Measurements from ENCODE around the gene SIRT2.

DNA sequence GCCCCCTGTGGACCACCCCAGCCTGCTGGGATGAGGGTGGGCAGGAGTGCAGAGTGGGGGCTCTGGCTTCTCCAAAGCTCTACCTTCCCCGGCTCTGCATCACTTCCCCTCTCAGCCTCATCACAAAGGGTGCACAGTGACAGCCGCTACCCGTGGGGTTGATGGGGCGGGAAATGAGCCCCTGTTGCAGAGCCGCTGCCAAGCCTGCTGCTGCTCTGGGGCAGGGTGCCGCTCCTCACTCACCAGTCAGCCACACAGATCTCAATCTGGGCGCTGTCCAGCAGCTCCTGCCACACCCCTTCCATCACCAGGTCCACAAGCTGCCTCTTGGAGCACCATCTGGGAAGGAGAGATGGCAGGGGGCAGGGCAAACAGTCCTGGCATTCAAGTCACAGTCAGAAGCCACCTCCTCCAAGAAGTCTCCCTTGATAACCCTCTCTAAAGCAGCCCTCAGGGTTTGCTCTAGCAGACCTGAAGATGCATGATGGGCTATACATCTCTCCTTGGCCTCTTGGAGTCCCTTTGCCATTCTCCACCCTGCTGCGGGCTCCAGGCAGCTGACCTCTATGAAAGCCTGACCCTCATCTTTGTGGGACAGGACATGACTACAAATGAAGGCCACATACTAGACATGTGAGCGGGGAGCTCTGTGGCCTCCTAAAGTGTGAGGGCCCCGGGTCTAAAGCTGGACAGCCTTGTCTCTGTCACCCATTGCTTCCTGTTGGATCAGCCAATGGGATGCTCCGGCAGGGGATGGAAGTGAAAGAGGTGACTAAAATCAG is 47.0 kb upstream of the SIRT2 start:
- TF ChIP-seq, protein P1, sequence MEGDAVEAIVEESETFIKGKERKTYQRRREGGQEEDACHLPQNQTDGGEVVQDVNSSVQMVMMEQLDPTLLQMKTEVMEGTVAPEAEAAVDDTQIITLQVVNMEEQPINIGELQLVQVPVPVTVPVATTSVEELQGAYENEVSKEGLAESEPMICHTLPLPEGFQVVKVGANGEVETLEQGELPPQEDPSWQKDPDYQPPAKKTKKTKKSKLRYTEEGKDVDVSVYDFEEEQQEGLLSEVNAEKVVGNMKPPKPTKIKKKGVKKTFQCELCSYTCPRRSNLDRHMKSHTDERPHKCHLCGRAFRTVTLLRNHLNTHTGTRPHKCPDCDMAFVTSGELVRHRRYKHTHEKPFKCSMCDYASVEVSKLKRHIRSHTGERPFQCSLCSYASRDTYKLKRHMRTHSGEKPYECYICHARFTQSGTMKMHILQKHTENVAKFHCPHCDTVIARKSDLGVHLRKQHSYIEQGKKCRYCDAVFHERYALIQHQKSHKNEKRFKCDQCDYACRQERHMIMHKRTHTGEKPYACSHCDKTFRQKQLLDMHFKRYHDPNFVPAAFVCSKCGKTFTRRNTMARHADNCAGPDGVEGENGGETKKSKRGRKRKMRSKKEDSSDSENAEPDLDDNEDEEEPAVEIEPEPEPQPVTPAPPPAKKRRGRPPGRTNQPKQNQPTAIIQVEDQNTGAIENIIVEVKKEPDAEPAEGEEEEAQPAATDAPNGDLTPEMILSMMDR (IDR thresholded peaks at IDR 0.05), result no peak
- no peak for TF ChIP-seq EZH2 (IDR thresholded peaks at IDR 0.05)
- no peak for TF ChIP-seq EZH2phosphoT487 (IDR thresholded peaks at IDR 0.05)

All from neural progenitor cell (in vitro differentiated cells).